ENCODE data around the gene CDK2AP2. TPM values are rescaled to one million over a fixed set of nuclear protein-coding genes. Genes with fewer than 3 reads are reported as not detected.

Gene CDK2AP2
- polyA plus RNA-seq, 1 of the 3 experiments (the other 2 are of a cell fraction), result 47.9 TPM

GRCh38 chr11:67538306-67538705, 30.3 kb upstream of the CDK2AP2 start:
- H3K27me3 ChIP-seq (ENCODE audit: insufficient read depth), result no peaks in the 10 kb centered on the region
- ChIA-PET POLR2A (no interaction called here), CTCF (interaction anchor here (0.6 to 1.5 kb wide), 2 partner anchors 24 to 860 kb away, joined by 3 to 5 read pairs; no protein-coding TSS in a partner anchor)
- no peak overlapping the region for H3K27ac ChIP-seq (ENCODE audit: low read depth in 2 of 2, low read length in 1 of 2)
- H3K4me3 ChIP-seq (ENCODE audit: low read depth in 2 of 2, low read length in 1 of 2), result no peak overlapping the region
- H3K79me2 ChIP-seq (ENCODE audit: insufficient read depth), result no peaks in the 10 kb centered on the region
- WGBS (ENCODE audit: low lambda C conversion rate), result 21% methylated on average over 6 of the region's 6 CpGs
- no peaks in the 10 kb centered on the region for H3K36me3 ChIP-seq (replicated peaks in 1 of 2; ENCODE audit: control insufficient read depth in 1 of 2, insufficient read depth in 2 of 2, low read length in 1 of 2)
- H3K4me1 ChIP-seq (ENCODE audit: control insufficient read depth in 1 of 2, insufficient read depth in 2 of 2, low read depth in 1 of 2, low read length in 1 of 2), result no peaks in the 10 kb centered on the region
- peaks cover 11% of the 10 kb centered on the region; the same call in 1 of the 2 replicates for H3K9me3 ChIP-seq
- no peaks in the 10 kb centered on the region for H3K9me2 ChIP-seq
- no peaks in the 10 kb centered on the region for H4K20me1 ChIP-seq (ENCODE audit: insufficient read depth)
- DNase-seq, result no peak
- H3K4me2 ChIP-seq, result no peak overlapping the region
- H3F3A ChIP-seq (replicated peaks; ENCODE audit: insufficient read depth), result peaks cover 3% of the 10 kb centered on the region
- no peak overlapping the region for H2AFZ ChIP-seq (ENCODE audit: low read depth)
- no peak for TF ChIP-seq YY1 (IDR thresholded peaks at IDR 0.05; ENCODE audit: low read depth)
- TF ChIP-seq GATA2 (CRISPR knock-in tag; IDR thresholded peaks at IDR 0.05), result no peak
- TF ChIP-seq MAX (IDR thresholded peaks at IDR 0.05; ENCODE audit: low read depth), result no peak
- H3K9ac ChIP-seq, result no peak overlapping the region

- Histone ChIP-seq H3F3A (replicated peaks; ENCODE audit: insufficient read depth) (peaks cover 3% of the 10 kb centered on the region), H3K4me2 (no peak overlapping the region), H3K9ac (no peak overlapping the region), H3K9me2 (no peaks in the 10 kb centered on the region), H3K9me3 (peaks cover 14% of the 10 kb centered on the region; the same call in 1 of the 2 replicates), H3K27ac (ENCODE audit: low read depth in 2 of 2, low read length in 1 of 2) (no peak overlapping the region), H3K27me3 (ENCODE audit: insufficient read depth) (no peaks in the 10 kb centered on the region), H4K20me1 (ENCODE audit: insufficient read depth) (no peaks in the 10 kb centered on the region), H3K4me1 (ENCODE audit: control insufficient read depth in 1 of 2, insufficient read depth in 2 of 2, low read depth in 1 of 2, low read length in 1 of 2) (no peaks in the 10 kb centered on the region), H3K79me2 (ENCODE audit: insufficient read depth) (no peaks in the 10 kb centered on the region), H3K36me3 (replicated peaks in 1 of 2; ENCODE audit: control insufficient read depth in 1 of 2, insufficient read depth in 2 of 2, low read length in 1 of 2) (no peaks in the 10 kb centered on the region), H3K4me3 (ENCODE audit: low read depth in 2 of 2, low read length in 1 of 2) (no peak overlapping the region), H2AFZ (ENCODE audit: low read depth) (no peak overlapping the region)
- DNase-seq, result no peak
- TF ChIP-seq USF2 (IDR thresholded peaks at IDR 0.05; ENCODE audit: borderline replicate concordance, low read depth, low read length), result no peak
- no peak for TF ChIP-seq ELF1 (IDR thresholded peaks at IDR 0.05)
- TF ChIP-seq TAF1 (IDR thresholded peaks at IDR 0.05; ENCODE audit: borderline replicate concordance, low read depth, low read length), result no peak
- TF ChIP-seq FOSL2 (IDR thresholded peaks at IDR 0.05; ENCODE audit: borderline replicate concordance, low read depth), result no peak
- TF ChIP-seq FOXJ3 (CRISPR knock-in tag; IDR thresholded peaks at IDR 0.05), result no peak
- TF ChIP-seq POLR2AphosphoS5 (IDR thresholded peaks at IDR 0.05; ENCODE audit: low read depth, low read length), result no peak
- no peak for TF ChIP-seq GATA2 (CRISPR knock-in tag; IDR thresholded peaks at IDR 0.05)
- no peak for TF ChIP-seq EZH2phosphoT487 (IDR thresholded peaks at IDR 0.05; ENCODE audit: borderline replicate concordance, low read depth)
- TF ChIP-seq YY1 (IDR thresholded peaks at IDR 0.05; ENCODE audit: low read depth), result no peak
- 0% methylated on average over 1 of the region's 1 CpG for WGBS (ENCODE audit: low lambda C conversion rate)
- ChIA-PET CTCF (interaction anchor here (1.6 kb wide), 1 partner anchor 37 kb away, joined by 4 read pairs; no protein-coding TSS in a partner anchor), POLR2A (no interaction called here)
Observed at GRCh38 chr11:67535561-67535960, 27.6 kb upstream of the CDK2AP2 start.
